ENCODE results near the gene GRK5. TPM values are rescaled to one million over a fixed set of nuclear protein-coding genes. Genes with fewer than 3 reads are reported as not detected.

Gene GRK5
- total RNA-seq, 1 donor from 2014 or later: 163 TPM

DNA sequence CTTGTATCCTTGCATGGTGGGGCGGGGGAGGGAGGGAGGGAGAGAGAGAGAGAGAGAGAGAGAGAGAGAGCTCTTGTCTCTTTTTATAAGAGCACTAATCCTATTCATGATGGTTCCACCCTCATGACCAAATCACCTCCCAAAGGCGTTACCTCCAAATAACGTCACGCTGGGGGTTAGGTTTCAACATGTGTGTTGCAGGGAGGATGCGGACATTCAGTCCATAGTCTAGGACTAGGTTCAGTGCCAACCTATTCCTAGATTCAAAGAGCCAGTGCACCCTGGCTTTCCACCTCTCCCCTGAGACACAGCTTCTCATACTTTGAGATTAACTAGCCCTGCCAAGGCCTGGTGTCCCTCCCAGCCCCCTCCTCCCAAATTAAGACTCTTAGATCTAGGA lies 123.0 kb downstream of the GRK5 start:
- TF ChIP-seq, protein P1, sequence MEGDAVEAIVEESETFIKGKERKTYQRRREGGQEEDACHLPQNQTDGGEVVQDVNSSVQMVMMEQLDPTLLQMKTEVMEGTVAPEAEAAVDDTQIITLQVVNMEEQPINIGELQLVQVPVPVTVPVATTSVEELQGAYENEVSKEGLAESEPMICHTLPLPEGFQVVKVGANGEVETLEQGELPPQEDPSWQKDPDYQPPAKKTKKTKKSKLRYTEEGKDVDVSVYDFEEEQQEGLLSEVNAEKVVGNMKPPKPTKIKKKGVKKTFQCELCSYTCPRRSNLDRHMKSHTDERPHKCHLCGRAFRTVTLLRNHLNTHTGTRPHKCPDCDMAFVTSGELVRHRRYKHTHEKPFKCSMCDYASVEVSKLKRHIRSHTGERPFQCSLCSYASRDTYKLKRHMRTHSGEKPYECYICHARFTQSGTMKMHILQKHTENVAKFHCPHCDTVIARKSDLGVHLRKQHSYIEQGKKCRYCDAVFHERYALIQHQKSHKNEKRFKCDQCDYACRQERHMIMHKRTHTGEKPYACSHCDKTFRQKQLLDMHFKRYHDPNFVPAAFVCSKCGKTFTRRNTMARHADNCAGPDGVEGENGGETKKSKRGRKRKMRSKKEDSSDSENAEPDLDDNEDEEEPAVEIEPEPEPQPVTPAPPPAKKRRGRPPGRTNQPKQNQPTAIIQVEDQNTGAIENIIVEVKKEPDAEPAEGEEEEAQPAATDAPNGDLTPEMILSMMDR (IDR thresholded peaks at IDR 0.05; ENCODE audit: unreplicated experiment): no peak
- Mint-ChIP-seq H3K27me3 (ENCODE audit: unreplicated experiment) (peaks cover 15% of the 10 kb centered on the region), H3K27ac (ENCODE audit: unreplicated experiment) (no peak overlapping the region), H3K9me3 (ENCODE audit: unreplicated experiment) (no peaks in the 10 kb centered on the region), H3K4me3 (ENCODE audit: unreplicated experiment) (no peak overlapping the region), H3K4me1 (ENCODE audit: unreplicated experiment) (peaks cover 33% of the 10 kb centered on the region), H3K36me3 (ENCODE audit: low read depth, unreplicated experiment) (peaks cover 51% of the 10 kb centered on the region)
- DNase-seq (ENCODE audit: low spot score): no peak

DNA sequence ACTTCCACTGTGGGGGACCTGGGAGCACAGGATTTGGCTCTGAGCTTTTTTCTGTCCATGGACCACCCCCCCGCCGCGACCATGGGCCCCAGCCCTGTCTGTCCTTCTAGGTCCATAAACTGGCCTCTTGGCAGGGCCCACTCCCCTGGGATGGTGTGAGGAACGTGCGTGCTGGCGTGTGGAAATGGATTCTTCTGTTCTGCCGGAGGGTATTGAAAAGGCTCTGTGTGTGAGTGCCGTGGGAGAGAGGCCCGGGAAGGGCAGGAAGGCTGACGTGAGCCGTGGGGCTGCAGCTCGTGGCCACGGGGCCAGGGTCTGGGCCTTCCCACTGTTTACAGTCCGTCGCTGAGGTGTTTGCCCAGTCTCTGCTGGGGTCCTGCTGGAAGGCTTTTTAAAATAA lies 123.7 kb downstream of the GRK5 start:
- Mint-ChIP-seq H3K27ac (ENCODE audit: unreplicated experiment) (peak overlapping the region; percentile 74), H3K9me3 (ENCODE audit: unreplicated experiment) (no peaks in the 10 kb centered on the region), H3K4me1 (ENCODE audit: unreplicated experiment) (peaks cover 38% of the 10 kb centered on the region), H3K4me3 (ENCODE audit: unreplicated experiment) (peak overlapping the region; percentile 37), H3K36me3 (ENCODE audit: low read depth, unreplicated experiment) (peaks cover 51% of the 10 kb centered on the region), H3K27me3 (ENCODE audit: unreplicated experiment) (peaks cover 22% of the 10 kb centered on the region)
- no peak for DNase-seq (ENCODE audit: low spot score)
- TF ChIP-seq, protein P1 (IDR thresholded peaks at IDR 0.05; ENCODE audit: unreplicated experiment): no peak

DNA sequence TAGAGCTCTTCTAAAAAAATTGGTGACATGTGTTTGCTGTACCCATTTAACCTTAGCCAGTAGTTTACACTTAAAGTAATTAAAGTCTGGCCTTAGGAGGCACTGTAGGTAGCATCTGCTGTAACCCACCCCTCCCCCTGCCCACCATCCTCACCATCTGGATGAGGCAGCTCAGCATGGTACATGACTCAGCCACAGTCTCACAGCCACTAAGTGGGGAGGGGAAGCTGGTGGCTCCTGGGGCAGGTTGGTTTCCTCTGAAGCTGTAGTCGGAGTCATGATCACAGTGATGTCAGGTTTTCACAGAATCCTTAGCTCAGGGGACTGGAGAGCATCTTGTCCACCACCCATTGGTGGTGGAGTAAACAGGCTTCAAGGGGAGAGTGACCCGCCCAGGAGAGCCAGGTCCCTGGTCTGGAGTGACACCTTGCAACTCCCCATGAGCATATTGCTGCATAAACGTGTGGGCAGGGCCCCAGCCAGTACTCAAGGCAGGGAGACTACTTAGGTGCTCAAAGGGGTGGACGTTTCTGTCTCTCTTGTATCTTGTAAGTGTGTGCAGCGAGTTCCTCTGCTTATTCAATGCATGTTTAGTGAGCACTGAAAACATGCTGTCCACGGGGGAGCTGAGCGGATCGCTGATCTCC lies 125.9 kb downstream of the GRK5 start:
- Mint-ChIP-seq H3K4me3 (ENCODE audit: unreplicated experiment) (no peak overlapping the region), H3K9me3 (ENCODE audit: unreplicated experiment) (no peaks in the 10 kb centered on the region), H3K4me1 (ENCODE audit: unreplicated experiment) (peaks cover 50% of the 10 kb centered on the region)

DNA sequence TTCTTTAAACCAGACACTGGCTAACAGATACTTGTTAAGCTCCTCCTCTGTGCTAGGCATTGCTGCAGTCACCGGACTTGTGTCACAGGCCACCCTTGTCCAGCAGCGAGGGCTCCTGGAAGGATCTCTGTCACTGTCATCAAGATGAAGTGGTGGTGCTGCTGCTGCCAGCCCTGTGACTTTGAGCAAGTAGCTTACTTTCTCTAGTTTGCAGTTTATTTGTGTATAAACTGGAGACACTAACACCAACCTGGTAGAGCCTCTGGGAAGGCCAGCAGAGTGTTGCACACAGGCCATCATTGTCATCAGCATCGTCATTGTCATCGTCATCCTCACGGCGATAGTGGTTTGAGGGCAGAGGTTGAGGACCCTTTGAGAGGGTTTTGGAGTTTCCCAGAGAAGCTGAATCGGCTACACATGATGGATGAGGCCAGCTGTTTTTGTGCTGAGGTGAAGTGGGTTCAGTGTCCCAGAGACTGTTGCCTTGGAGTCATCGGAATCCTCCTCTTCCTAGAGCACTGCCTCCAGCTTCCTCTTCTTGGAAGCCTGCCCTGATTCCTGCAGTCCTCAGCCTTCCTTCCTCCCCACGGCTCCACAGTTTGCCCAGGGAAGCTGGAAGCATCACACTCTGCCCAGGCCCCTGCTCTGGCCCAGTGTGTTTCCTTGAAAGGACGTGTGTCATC lies 128.4 kb downstream of the GRK5 start:
- H3K4me3 Mint-ChIP-seq (ENCODE audit: unreplicated experiment): no peak overlapping the region
- H3K9me3 Mint-ChIP-seq (ENCODE audit: unreplicated experiment): no peaks in the 10 kb centered on the region
- peak overlapping the region; percentile 40 for H3K27ac Mint-ChIP-seq (ENCODE audit: unreplicated experiment)
- H3K36me3 Mint-ChIP-seq (ENCODE audit: low read depth, unreplicated experiment): peaks cover 51% of the 10 kb centered on the region
- TF ChIP-seq, protein P1 (IDR thresholded peaks at IDR 0.05; ENCODE audit: unreplicated experiment): no peak
- peaks cover 56% of the 10 kb centered on the region for H3K4me1 Mint-ChIP-seq (ENCODE audit: unreplicated experiment)
- no peak for DNase-seq (ENCODE audit: low spot score)
- H3K27me3 Mint-ChIP-seq (ENCODE audit: unreplicated experiment): peaks cover 31% of the 10 kb centered on the region

More for the DNA sequence above, 125.9 kb downstream of the GRK5 start:
- DNase-seq (ENCODE audit: low spot score): no peak
- H3K27ac Mint-ChIP-seq (ENCODE audit: unreplicated experiment): no peak overlapping the region
- peaks cover 27% of the 10 kb centered on the region for H3K27me3 Mint-ChIP-seq (ENCODE audit: unreplicated experiment)
- TF ChIP-seq, protein P1 (IDR thresholded peaks at IDR 0.05; ENCODE audit: unreplicated experiment): no peak
- peaks cover 58% of the 10 kb centered on the region for H3K36me3 Mint-ChIP-seq (ENCODE audit: low read depth, unreplicated experiment)

DNA sequence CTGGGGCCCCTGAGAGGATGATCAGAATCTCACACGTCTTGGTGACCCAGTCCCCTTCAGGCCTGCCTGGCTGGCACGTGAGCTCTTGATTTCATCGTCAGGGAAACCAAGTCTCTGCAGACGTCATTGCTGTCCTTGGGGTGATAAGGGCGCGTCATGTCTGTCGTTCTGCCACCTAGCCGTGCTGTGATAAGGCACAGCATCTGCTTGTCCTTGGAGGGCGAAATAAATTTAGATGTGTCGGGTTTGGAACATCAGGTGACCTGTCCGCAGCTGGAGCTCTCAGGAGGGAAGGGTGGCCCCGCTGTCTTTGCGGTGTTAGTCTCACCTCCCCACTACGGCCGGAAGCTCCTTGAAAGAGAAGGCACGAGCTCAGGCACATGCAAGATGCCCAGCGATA lies 129.2 kb downstream of the GRK5 start:
- DNase-seq (ENCODE audit: low spot score): no peak
- Mint-ChIP-seq H3K4me1 (ENCODE audit: unreplicated experiment) (peaks cover 60% of the 10 kb centered on the region), H3K27me3 (ENCODE audit: unreplicated experiment) (peaks cover 37% of the 10 kb centered on the region), H3K27ac (ENCODE audit: unreplicated experiment) (peak overlapping the region; percentile 59), H3K9me3 (ENCODE audit: unreplicated experiment) (no peaks in the 10 kb centered on the region), H3K36me3 (ENCODE audit: low read depth, unreplicated experiment) (peaks cover 54% of the 10 kb centered on the region), H3K4me3 (ENCODE audit: unreplicated experiment) (peak overlapping the region; percentile 18)
- TF ChIP-seq, protein P1 (IDR thresholded peaks at IDR 0.05; ENCODE audit: unreplicated experiment): no peak

Measured in endothelial cell (in vitro differentiated cells).